GM18870 (cell line): ENCODE measurements around the gene DUSP5.
"Not testable (repeated sequence)": the region's sequence is repeated elsewhere in the genome, so short reads cannot be mapped to it uniquely, and the experiment has no call there.

ENCODE experiments used
- ATAC-seq: cut with Tn5 transposase; IDR thresholded peaks from one replicate; pipeline ENCODE4 v1.9.1; 2021; ENCODE audit warnings: moderate library complexity; ENCODE audit not compliant: unreplicated experiment

The DUSP5 gene, protein sequence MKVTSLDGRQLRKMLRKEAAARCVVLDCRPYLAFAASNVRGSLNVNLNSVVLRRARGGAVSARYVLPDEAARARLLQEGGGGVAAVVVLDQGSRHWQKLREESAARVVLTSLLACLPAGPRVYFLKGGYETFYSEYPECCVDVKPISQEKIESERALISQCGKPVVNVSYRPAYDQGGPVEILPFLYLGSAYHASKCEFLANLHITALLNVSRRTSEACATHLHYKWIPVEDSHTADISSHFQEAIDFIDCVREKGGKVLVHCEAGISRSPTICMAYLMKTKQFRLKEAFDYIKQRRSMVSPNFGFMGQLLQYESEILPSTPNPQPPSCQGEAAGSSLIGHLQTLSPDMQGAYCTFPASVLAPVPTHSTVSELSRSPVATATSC

DNA sequence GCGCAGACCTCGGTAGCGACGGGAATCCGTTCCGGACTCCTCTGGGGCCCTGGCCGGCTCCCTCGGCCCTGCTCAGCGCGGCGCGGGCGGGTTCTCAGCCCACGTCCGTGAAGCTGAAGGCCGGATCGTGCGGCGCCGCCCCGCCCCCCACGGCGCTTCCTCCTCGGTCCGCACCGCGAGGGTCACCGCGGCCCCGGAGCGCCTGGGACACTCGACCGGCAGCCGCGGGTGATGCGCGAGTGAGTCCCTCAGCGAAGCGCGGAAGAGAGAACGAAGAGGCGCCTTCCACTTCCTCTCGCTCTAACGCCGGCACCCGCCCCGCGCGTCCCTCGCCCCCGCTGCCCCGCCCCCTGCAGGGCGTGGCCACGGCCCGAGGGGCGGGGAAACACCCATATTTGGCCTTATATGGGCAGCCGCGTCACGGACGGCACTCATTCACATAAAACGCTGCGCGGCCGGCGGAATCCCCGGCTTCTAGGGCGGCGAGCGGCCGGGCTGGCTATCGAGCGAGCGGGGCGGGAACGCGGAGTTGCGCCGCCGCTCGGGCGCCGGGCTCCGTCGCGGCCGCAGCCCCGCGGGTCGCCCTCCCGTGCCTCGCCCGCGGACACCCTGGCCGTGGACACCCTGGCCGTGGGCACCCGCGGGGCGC, at the start of gene DUSP5:
DUSP5 (plus strand) TSS at position 470 of the 649 bp plus-strand sequence. CDS start 215 bp downstream, outside the sequence.
- peak; percentile 52 for ATAC-seq

DNA sequence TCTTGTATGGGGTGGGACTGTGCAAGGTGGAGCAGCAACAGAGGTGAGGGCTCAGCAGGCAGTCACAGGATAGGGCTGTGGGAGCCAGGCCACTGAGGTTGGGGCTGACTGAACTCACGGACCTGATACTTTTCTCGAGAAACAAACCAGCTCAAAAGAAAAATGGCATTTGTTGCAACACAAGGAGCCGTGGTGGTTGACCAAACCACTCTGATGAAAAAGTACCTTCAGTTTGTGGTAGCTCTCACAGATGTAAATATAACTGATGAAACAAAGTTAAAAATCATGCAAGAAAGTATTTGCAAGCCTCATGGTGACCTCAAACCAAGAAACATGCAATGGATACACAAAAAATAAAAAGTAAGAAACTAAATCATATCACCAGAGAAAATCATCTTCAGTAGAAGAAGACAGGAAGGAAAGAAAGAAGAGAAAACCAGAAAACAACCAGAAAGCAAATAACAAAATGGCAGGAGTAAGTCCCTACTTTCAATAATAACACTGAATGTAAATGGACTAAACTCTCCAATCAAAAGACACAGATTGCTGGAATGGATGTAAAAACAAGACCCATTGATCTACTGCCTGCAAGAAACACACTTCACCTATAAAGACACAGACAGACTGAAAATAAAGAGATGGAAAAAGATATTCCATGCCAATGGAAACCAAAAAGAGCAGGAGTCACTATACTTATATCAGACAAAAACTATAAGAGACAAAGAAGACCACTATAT, 48.9 kb upstream of the DUSP5 start:
- ATAC-seq: no peak

DNA sequence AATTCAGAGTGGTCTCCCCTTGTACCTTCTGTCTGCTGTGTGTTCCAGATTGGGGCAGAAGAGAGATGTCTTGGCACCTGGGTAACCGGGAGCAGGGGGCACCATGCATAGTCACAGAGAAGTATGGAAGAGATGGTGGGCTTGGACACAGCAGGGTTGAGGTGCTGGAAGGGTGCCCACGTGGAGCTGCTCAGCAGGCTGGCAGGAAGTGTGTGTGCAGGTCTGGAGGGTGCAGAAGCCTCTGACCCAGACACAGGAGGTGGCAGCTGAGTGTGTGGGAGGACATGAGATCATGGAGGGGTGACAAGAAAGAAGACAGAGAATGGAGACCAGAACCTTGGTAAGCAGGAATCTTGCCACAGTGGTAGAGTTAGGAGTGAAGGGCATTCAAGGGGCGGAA, 42.3 kb upstream of the DUSP5 start:
- ATAC-seq: no peak

DNA sequence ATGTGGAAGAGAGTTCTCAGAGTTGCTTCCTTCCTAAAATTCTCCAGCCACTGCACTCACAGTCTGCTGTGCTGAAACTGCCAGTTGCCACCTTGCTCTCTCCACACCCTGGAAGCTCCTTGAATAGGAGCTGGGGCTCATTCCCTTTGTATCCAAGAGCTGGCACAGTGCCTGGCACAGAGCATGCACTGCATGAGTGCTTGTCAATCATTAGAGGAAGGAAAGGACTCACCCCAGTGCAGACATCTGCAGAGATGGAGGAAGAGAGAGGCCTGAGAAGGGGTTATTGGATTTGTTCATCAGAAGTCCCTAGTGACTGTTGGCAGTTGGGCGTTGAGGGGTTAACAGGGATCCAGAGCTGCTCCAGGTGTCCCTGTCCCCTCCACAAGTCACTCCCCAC, 41.7 kb upstream of the DUSP5 start:
- ATAC-seq: no peak

DNA sequence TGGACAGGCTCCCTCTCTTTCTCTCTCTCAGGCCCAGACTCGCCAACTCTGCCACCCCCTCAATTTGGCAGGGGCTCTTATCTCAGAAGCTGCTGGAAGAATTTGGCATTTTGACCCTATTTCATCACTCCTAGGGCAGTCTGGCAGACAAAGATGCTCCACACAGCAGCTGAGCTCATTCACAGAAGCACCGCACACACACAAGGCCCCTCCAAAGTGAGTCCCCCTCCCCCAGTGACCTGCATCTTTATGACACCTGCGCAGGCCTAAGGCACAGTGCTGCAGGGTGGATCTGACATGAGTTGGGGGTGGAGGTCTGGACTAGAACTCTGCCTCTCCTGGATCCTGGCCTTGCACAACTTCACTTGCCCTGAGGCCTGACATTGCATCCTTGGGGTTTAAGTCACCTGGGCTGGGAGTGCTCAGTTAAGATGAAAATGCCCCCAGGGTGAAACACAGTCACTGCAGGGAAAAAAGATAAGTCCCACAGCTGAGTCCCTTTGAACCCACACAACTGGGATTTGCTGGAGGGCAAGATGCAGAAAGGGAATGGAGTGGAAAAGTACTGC, 41.1 kb upstream of the DUSP5 start:
- ATAC-seq: no peak

DNA sequence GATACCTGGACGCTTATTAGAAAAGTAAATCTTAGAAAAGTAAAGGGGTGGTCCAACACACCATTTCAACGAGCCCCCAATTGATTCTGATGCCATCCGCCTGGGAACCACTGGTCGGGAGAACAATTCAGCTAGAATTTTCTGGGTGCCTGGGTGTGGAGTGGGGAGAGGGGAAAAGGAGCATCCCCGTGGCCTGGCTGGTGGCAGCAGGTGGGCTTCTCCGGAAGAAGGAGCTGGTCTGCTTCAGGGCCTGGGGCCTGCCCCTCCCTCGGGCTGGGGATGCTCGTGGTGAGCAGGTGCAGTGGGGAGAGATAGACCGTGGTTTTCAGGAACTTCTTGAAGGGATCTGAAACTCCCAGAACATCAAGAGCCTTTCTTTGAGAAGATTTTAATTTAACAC, 39.9 kb upstream of the DUSP5 start:
- no peak for ATAC-seq

DNA sequence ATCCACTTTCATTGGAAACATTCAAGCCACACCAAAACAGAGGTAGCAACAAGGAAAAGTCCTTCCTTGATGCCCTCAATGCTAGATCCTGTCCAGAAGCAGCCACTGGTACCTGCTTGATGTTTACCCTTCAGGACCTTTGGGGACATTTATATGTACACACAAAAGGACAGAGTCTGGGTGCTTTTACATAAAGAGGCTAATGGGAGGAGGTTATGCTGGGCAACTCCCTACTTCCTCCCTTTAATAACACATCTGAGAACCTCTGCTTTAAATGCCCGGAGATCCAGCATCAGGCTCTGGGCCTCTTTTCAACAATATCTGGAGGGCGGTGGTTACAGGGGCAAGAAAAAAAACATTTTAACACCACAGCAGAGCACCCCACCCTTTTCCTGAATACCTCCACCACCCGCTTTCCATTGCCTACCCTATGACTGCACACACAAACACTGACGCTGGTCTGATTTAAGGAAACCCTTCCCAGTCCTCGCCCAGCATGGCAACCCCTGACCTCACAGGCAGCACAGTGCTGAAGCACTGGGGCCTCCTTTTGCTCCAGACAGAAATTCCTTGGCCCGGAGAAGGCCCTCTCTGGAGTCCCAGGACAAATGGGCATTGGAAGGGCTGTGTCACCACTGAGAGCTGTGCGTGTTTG, 39.3 kb upstream of the DUSP5 start:
- no peak for ATAC-seq

DNA sequence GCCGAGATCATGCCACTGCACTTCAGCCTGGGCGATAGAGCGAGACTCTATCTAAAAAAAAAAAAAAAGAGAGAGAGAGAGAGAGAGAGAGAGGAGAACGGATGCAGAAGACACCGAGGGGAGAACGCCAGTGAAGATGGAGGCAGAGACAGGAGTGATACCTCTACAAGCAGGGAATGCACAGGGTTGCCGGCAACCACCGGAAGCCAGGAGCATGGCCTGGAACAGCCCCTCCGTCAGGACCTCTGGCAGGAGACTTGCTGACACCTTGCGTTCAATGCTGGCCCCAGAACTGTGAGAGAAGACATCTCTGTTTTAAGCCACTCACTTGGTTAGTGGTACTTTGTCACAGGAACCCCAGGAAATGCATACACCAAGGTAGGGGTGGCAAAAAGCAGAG, 38.1 kb upstream of the DUSP5 start:
- no peak for ATAC-seq

DNA sequence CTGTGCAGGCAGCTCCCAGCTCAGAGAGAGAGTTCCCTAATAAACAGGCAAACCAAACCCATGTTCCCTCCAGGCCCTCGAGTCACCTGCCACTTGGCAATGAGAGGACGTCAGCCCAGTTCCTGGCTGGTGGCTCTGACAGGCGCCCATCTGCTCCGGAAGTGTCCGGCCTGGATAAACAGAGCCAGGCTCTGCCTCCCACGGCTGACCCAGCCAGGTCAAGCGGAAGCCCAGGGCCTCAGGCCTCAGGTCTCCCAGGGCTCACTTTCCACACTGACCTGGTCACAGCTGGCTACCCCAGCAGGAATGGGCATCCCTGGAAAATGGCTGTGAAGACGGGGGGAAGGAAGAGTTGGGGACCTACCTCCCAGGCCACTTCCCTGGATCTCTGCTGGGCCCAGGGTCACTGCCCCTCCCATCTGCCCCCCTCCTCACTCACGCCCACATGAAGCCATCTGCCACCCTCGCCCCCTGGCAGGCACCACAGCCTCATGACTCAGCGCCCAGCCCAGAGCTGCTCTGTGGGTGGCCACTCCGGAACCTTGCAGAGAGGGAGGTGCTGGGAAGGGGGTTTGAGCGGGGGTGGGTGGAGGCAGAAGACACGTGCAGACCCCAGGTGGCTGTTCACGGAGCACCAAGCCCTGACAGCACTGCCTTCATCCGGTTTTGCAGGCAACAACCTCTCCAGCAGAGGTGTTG, 37.4 kb upstream of the DUSP5 start:
- no peak for ATAC-seq

DNA sequence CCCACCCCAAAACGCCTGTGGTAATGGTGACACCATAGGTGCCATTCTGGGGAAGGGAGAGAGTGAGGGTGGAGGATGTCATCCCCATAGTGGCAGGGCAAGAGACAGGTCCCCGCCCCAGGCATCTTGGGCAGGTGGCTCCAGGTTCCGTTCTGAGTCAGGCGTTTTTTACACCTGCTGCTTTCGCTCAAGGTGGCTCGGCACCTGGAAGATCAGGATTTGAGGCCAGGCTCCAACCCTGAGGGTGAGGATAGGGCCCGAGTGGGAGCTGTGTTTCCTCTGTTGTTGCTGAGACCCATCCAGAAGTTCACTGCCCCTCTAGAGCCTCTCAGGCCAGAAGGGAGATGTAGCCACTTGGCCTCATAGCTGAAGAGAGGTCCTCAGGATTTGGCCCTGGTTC, 36.6 kb upstream of the DUSP5 start:
- no peak for ATAC-seq

DNA sequence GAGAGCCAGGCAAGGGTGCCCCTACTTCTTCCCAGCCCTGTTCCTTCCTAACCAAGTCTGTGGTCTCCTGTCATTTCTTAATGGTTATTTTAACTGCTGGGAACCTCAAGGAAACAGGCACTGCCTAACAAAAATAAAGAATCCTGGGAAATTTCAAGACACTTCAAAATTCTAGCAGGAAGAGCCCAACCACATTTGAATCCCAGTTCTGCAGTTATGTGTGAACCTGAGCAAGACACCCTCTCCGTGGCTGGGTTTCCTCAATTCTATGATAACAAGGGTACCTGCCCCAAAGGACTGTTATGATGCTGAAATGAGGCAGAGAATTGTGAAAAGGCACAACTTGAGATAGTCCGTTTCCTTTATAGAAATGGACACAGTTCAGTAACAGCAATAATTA, 36.2 kb upstream of the DUSP5 start:
- no peak for ATAC-seq

DNA sequence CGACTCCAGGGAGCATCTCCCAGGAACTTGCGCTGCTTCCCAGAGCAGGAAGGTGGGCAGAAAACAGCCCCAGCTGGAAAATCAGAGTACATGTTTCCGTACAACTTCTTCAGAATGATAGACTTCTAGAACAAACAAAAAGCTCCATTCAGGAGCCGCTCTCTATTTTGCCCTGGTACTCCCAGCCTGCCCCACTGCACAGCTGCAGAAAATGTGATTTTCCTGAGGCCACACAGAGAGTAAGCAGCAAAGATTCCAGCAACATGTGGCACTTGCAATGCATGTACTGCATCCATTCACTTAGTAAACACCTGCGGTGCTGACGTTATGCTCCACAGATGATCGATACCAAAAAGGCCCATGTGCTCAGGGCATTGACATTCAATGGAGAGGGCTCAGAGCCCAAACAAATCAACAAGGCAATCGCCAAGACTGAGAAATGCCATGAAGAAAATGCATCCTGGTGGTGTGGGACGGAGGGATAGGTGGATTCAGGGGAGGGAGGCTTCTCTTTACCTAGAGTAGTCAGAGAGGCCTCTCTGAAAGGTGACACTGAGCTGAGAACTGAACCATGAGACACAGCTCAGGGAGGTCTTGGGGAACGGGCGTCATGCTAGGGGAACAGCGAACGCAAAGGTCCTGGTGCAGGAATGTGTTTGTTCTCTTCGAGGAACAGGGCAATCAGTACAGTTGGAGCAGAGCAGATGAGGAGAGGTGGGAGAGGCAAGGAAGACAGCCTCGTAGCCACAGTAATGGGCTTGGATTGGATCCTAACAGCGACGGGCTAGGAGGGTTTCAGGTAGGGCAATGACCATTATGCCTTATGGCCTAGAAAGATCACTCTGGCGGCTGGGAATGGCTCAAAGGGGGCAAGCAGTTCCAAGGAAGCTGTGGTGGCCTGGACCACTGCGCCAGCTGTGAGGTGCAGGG, 35.3 kb upstream of the DUSP5 start:
- no peak for ATAC-seq

DNA sequence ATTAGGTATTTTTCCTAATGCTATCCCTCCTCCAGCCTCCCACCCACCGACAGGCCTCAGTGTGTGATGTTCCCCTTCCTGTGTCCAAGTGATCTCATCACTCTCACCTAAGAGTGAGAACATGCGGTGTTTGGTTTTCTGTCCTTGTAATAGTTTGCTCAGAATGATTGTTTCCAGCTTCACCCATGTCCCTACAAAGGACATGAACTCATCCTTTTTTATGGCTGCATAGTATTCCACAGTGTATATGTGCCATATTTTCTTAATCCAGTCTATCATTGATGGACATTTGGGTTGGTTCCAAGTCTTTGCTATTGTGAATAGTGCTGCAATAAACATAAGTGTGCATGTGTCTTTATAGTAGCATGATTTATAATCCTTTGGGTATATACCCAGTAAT, 29.4 kb upstream of the DUSP5 start:
- not testable (repeated sequence) for ATAC-seq

DNA sequence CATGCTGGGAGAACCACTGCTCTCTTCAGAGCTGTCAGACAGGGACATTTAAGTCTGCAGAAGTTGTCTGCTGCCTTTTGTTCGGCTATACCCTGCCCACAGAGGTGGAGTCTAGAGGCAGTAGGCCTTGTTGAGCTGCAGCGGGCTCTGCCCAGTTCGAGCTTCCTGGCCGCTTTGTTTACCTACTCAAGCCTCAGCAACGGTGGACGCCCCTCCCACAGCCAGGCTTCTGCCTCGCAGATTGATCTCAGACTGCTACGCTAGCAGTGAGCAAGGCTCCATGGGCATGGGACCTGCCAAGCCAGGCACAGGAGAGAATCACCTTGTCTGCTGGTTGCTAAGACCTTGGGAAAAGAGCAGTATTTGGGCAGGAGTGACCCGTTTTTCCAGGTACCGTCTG, 27.2 kb upstream of the DUSP5 start:
- ATAC-seq: not testable (repeated sequence)

DNA sequence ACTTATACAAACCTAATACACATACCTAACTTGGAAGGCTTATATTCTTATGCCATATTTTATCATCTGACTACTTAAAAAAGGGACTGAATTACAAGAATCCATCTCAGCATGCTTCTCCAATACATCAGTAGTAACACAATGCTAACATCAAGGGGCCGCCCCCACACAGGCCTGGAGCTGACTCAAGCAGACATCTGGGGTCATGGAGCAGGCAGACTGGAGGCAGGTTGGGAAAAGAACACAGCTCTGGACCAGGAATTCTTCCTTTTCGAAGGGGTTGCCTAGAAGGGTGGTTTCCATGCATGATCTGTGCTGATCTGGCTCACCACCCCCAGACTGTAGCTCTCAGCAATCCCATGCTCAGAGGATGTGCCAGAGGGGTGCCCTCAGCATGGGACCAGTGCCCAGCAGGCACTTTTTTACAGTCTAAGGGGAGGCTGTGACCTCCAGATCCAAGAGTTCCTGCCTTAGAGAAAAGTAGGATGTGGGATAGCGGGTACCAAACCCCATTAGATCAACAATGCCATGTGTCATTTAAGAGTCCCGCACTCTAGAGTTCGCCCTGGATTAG, 26.1 kb upstream of the DUSP5 start:
- ATAC-seq: no peak

DNA sequence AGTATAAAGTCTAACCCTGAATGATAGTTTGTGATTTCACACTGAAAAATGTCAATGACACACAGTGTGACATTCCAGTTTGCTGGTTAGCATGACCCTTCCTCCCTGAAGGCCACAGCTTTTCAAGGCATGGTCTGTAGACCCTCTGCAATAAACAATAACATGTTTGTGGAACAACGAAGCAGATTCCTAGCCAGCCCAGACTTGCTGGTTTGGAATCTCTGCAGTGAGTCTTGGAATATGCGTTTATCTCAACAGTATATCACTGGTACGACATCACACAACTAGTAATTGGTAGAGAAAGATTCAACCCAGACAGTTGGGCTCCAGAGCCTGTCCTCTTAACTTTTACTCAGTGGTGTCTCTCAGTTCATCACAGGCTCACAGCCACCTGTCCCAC, 23.7 kb upstream of the DUSP5 start:
- ATAC-seq: no peak

DNA sequence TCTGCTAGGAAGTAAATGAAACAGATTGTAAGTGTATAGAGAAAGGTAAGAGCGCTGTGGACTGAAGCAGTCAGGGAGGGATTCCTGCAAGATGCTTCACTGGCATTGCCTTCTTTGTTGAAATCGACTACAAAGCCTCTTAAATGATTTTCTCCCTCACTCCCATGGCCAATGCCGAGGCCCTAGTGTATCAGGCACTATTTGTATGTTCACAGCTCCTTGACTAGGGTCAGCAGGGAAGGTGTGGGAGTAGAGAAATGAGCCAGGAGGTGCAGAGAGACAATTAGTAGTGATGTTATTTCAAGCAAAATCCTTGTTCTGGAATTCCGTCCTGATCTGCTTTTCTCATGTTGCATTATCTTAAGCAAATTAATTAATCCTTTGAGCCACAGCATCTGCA, 22.9 kb upstream of the DUSP5 start:
- no peak for ATAC-seq

DNA sequence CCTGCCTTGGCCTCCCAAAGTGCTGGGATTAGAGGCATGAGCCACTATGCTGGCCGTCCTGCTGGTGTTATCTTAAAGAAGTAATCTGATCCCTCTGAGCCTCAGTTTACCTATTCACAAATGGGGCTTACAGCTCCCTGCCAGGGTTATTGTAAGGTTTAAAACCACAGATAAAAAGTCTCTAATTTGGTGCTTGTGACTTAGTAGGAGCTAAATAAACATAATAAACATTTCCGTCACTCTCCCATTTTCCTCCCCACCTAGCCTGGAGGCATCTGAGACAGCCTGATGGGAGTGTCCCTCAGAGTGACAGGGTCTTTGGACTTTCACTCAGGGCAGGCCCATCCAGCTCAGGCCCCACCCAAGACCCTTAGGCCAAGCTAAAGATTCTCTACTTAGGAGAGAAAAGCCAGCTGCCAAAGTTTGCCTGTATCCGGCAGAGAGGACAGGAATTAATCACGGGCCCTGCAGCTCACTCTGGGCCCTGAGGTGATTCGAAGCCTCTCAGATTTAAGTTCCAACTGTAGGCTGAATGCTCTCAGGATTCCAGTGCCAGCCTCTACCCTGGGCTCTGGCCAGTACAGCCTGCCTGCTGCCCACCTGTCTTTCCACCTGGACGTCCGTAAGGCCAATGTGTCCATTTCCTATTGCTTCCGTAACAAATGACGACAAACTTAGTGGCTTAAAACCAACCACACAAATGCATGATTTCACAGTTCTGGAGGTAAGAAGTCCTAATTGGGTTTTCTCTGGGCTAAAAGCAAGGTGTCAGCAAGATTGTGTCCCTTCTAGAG, 21.8 kb upstream of the DUSP5 start:
- ATAC-seq: no peak
